OCI-LY3 (cell line): ENCODE results near the gene ADM.
"Not testable (repeated sequence)": the region's sequence is repeated elsewhere in the genome, so short reads cannot be mapped to it uniquely, and the experiment has no call there.

ENCODE experiments used
- H2AFZ ChIP-seq: fragments of 200-600, 300-600 bp; shearing (Covaris generic); 2 replicates; pipeline ENCODE4 v1.6.0; 2014; ENCODE audit warnings: antibody characterized with exemption, low read depth, low read length
- H3K27ac ChIP-seq: fragments of 200-600, 300-600 bp; sonication (generic); 2 replicates; pipeline ENCODE4 v1.5.1; 2014; ENCODE audit warnings: mild to moderate bottlenecking, low read length, moderate library complexity, mixed read lengths
- H3K27me3 ChIP-seq: fragments of 200-600, 300-600 bp; sonication (generic); 2 replicates; pipeline ENCODE4 v1.6.1; 2014; ENCODE audit warnings: low read depth, low read length, mixed read lengths
- H3K36me3 ChIP-seq: fragments of 200-600, 300-600 bp; sonication (generic); replicated peaks from 2 replicates; pipeline ENCODE3; 2014; ENCODE audit warnings: low read depth, low read length, mixed read lengths
- H3K4me1 ChIP-seq: fragments of 300-600, 200-600 bp; sonication (generic); 2 replicates; pipeline ENCODE4 v1.6.1; 2014; ENCODE audit warnings: low read length, mixed read lengths
- H3K4me2 ChIP-seq: fragments of 200-600, 300-600 bp; sonication (generic); 2 replicates; pipeline ENCODE4 v1.6.1; 2014; ENCODE audit warnings: low read length, mixed read lengths
- H3K4me3 ChIP-seq: fragments of 300-600, 200-600 bp; sonication (generic); 2 replicates; pipeline ENCODE4 v1.5.1; 2014; ENCODE audit warnings: antibody characterized with exemption, mild to moderate bottlenecking, low read length, moderate library complexity
- H3K79me2 ChIP-seq: fragments of 300-600, 200-600 bp; shearing (Covaris generic); 2 replicates; pipeline ENCODE4 v1.6.1; 2014; ENCODE audit warnings: mild to moderate bottlenecking, low read length, mixed read lengths
- H3K9ac ChIP-seq: fragments of 300-600, 200-600 bp; shearing (Covaris generic); 2 replicates; pipeline ENCODE4 v1.6.0; 2014; ENCODE audit warnings: mild to moderate bottlenecking, low read length, moderate library complexity
- H3K9me3 ChIP-seq: fragments of 200-600, 300-600 bp; shearing (Covaris generic); 2 replicates; pipeline ENCODE4 v1.6.1; 2014; ENCODE audit warnings: low read length, mixed read lengths; ENCODE audit not compliant: insufficient read depth
- H4K20me1 ChIP-seq: fragments of 200-600, 300-600 bp; sonication (generic); 2 replicates; pipeline ENCODE4 v1.6.1; 2016; ENCODE audit warnings: low read length, mixed read lengths; ENCODE audit not compliant: insufficient read depth
- EZH2phosphoT487 ChIP-seq: fragments of 200-600 bp; shearing (Covaris generic); IDR thresholded peaks from 2 replicates; pipeline ENCODE4 v1.6.1; 2018; ENCODE audit warnings: antibody characterized with exemption, mixed run types, low read depth
- TF ChIP-seq, protein P1 (sequence below): fragments of 200-600, 300-600 bp; sonication (generic); IDR thresholded peaks from 2 replicates; pipeline ENCODE4 v1.5.1; 2014; ENCODE audit warnings: antibody characterized with exemption, low read length, low read depth

Gene ADM

DNA sequence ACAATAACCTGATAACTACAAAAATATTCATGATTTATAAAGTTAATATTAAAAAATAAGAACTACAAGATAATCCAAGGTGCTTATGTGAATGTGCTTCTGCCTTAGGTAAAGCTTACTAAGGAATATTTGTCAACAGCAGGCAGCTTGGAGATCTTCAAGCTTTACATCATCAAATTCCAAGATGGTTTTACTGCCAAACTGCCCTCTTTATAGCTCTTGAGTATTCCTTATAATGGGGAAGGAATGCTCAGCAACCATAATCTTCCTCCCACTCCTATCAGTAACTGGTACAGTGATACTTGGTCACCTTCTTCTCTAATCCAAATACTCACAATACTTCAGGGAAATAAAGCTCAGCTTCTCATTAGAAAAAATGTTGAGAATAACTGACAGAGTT is 40.9 kb upstream of the ADM start:
- H3K9me3 ChIP-seq = no peaks in the 10 kb centered on the region
- H3K27ac ChIP-seq = no peak overlapping the region
- H3K36me3 ChIP-seq = no peaks in the 10 kb centered on the region
- H4K20me1 ChIP-seq = no peaks in the 10 kb centered on the region
- no peaks in the 10 kb centered on the region for H3K79me2 ChIP-seq
- no peak overlapping the region for H3K9ac ChIP-seq
- H3K4me1 ChIP-seq = no peaks in the 10 kb centered on the region
- no peak overlapping the region for H3K4me2 ChIP-seq
- no peak overlapping the region for H2AFZ ChIP-seq
- H3K4me3 ChIP-seq = no peak overlapping the region
- TF ChIP-seq, protein P1, sequence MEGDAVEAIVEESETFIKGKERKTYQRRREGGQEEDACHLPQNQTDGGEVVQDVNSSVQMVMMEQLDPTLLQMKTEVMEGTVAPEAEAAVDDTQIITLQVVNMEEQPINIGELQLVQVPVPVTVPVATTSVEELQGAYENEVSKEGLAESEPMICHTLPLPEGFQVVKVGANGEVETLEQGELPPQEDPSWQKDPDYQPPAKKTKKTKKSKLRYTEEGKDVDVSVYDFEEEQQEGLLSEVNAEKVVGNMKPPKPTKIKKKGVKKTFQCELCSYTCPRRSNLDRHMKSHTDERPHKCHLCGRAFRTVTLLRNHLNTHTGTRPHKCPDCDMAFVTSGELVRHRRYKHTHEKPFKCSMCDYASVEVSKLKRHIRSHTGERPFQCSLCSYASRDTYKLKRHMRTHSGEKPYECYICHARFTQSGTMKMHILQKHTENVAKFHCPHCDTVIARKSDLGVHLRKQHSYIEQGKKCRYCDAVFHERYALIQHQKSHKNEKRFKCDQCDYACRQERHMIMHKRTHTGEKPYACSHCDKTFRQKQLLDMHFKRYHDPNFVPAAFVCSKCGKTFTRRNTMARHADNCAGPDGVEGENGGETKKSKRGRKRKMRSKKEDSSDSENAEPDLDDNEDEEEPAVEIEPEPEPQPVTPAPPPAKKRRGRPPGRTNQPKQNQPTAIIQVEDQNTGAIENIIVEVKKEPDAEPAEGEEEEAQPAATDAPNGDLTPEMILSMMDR = no peak
- no peak for TF ChIP-seq EZH2phosphoT487
- H3K27me3 ChIP-seq = peaks cover 18% of the 10 kb centered on the region

DNA sequence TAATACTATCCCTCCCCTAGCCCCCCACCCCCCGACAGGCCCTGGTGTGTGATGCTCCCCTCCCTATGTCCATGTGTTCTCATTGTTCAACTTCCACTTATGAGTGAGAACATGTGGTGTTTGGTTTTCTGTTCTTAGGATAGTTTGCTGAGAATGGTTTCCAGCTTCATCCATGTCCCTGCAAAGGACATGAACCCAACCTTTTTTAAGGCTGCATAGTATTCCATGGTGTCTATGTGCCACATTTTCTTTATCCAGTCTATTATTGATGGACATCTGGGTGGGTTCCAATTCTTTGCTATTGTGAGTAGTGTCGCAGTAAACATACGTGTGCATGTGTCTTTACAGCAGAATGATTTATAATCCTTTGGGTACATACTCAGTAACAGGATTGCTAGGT is 40.2 kb upstream of the ADM start:
- not testable (repeated sequence) for H3K27ac ChIP-seq, H3K4me2 ChIP-seq, H3K9me3 ChIP-seq, H2AFZ ChIP-seq, H3K9ac ChIP-seq, H3K4me3 ChIP-seq, H3K4me1 ChIP-seq, H3K36me3 ChIP-seq, H3K79me2 ChIP-seq, H4K20me1 ChIP-seq
- peaks cover 18% of the 10 kb centered on the region for H3K27me3 ChIP-seq

DNA sequence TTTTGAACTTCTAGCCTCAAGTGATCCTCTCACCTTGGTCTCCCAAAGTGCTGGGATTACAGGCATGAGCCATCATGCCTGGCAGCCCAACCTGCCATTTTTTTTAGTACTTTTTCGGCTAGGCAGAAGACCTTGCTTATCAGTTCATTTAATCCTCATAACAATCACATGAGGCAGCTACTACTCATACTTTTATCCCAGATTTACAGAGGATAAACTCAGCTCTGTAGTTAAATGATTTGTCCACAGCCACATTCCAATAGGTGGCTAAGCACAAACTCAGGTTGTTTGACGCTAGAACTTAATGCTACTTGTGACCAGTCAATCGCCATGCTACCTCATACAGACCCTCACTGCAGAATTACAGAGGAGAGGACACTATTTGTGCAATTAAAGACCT is 38.9 kb upstream of the ADM start:
- TF ChIP-seq EZH2phosphoT487 = no peak
- TF ChIP-seq, protein P1 = no peak
- Histone ChIP-seq H3K4me1 (no peaks in the 10 kb centered on the region), H3K9me3 (no peaks in the 10 kb centered on the region), H4K20me1 (no peaks in the 10 kb centered on the region), H3K4me2 (no peak overlapping the region), H3K36me3 (no peaks in the 10 kb centered on the region), H3K9ac (no peak overlapping the region), H3K79me2 (no peaks in the 10 kb centered on the region), H3K27me3 (peaks cover 18% of the 10 kb centered on the region), H3K27ac (no peak overlapping the region), H2AFZ (no peak overlapping the region), H3K4me3 (no peak overlapping the region)

DNA sequence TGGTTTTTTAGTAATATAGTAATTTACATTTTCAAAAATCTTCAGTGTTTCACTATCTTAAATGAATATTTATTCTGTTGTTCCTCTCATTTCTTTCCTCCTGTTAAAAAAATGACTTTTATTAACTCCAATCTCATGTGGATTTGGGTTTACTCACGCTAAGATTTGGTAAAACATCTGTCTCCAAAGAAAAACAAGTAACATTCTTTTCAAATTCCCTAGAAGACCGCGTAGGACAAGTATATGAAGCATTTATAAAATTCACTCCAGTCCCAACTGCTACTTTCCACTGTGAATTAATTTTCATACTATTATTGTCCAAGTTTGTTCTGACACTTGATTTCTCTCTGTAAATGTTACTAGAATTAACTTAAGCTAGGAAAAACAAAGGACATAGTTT is 37.1 kb upstream of the ADM start:
- H3K4me2 ChIP-seq = no peak overlapping the region

More for the DNA sequence above, 37.1 kb upstream of the ADM start:
- H3K9ac ChIP-seq = no peak overlapping the region
- H3K9me3 ChIP-seq = no peaks in the 10 kb centered on the region
- H3K27ac ChIP-seq = no peak overlapping the region
- H2AFZ ChIP-seq = no peak overlapping the region
- no peak for TF ChIP-seq EZH2phosphoT487
- TF ChIP-seq, protein P1 = no peak
- H3K36me3 ChIP-seq = no peaks in the 10 kb centered on the region
- H3K4me1 ChIP-seq = no peaks in the 10 kb centered on the region
- H4K20me1 ChIP-seq = no peaks in the 10 kb centered on the region
- H3K4me3 ChIP-seq = no peak overlapping the region
- H3K27me3 ChIP-seq = peaks cover 9% of the 10 kb centered on the region; the same call in 1 of the 2 replicates
- no peaks in the 10 kb centered on the region for H3K79me2 ChIP-seq
